ENCODE data around the gene RILPL2. TPM values are rescaled to one million over a fixed set of nuclear protein-coding genes. Genes with fewer than 3 reads are reported as not detected.

Gene RILPL2
- total RNA-seq, 1 experiment from 2014 or later = 1.1 TPM

GRCh38 chr12:123457980-123458779 lies 21.7 kb upstream of the RILPL2 start, which contains the start of gene SNRNP35:
TSS of gene SNRNP35 (plus strand) at chr12:123458139. CDS start at chr12:123465541, 7,402 bp downstream.
- CTCF ChIA-PET = interaction anchor here (0.6 kb wide), 1 partner anchor 508 kb away, joined by 3 read pairs; no protein-coding TSS in a partner anchor
- peak; percentile 90 for ATAC-seq
- POLR2A ChIA-PET = interaction anchor here (0.8 kb wide), 1 partner anchor 125 kb away, joined by 3 read pairs; no protein-coding TSS in a partner anchor
- TF ChIP-seq NFATC4 (CRISPR knock-in tag; IDR thresholded peaks at IDR 0.05) (no peak; the same call in 1 of the 2 replicates), GRHL2 (CRISPR knock-in tag; IDR thresholded peaks at IDR 0.05; ENCODE audit: insufficient replicate concordance, severe bottlenecking) (no peak), RORB (CRISPR knock-in tag; IDR thresholded peaks at IDR 0.05) (no peak), ZMAT4 (CRISPR knock-in tag; IDR thresholded peaks at IDR 0.05) (no peak), GABPB1 (CRISPR knock-in tag; IDR thresholded peaks at IDR 0.05) (no peak; the same call in 1 of the 2 replicates), TEAD4 (CRISPR knock-in tag; IDR thresholded peaks at IDR 0.05) (no peak), FOXK1 (CRISPR knock-in tag; IDR thresholded peaks at IDR 0.05) (no peak; the same call in 1 of the 2 replicates), ZNF121 (CRISPR knock-in tag; IDR thresholded peaks at IDR 0.05) (no peak), ETV6 (CRISPR knock-in tag; IDR thresholded peaks at IDR 0.05) (peak; percentile 69), NR1H2 (CRISPR knock-in tag; IDR thresholded peaks at IDR 0.05) (no peak), ZNF317 (CRISPR knock-in tag; IDR thresholded peaks at IDR 0.05; ENCODE audit: borderline replicate concordance, low read depth) (no peak), MAX (CRISPR knock-in tag; IDR thresholded peaks at IDR 0.05) (peak; percentile 81), FOXP4 (CRISPR knock-in tag; IDR thresholded peaks at IDR 0.05) (no peak), ZNF263 (CRISPR knock-in tag; IDR thresholded peaks at IDR 0.05; ENCODE audit: low read depth) (no peak), FOXP1 (CRISPR knock-in tag; IDR thresholded peaks at IDR 0.05; ENCODE audit: borderline replicate concordance) (peak; percentile 58; the same call in 1 of the 2 replicates), TP53 (CRISPR knock-in tag; IDR thresholded peaks at IDR 0.05) (0 out of 2 replicates have a peak, but pooled peaks have one; percentile 26)
- TF ChIP-seq, protein P1, sequence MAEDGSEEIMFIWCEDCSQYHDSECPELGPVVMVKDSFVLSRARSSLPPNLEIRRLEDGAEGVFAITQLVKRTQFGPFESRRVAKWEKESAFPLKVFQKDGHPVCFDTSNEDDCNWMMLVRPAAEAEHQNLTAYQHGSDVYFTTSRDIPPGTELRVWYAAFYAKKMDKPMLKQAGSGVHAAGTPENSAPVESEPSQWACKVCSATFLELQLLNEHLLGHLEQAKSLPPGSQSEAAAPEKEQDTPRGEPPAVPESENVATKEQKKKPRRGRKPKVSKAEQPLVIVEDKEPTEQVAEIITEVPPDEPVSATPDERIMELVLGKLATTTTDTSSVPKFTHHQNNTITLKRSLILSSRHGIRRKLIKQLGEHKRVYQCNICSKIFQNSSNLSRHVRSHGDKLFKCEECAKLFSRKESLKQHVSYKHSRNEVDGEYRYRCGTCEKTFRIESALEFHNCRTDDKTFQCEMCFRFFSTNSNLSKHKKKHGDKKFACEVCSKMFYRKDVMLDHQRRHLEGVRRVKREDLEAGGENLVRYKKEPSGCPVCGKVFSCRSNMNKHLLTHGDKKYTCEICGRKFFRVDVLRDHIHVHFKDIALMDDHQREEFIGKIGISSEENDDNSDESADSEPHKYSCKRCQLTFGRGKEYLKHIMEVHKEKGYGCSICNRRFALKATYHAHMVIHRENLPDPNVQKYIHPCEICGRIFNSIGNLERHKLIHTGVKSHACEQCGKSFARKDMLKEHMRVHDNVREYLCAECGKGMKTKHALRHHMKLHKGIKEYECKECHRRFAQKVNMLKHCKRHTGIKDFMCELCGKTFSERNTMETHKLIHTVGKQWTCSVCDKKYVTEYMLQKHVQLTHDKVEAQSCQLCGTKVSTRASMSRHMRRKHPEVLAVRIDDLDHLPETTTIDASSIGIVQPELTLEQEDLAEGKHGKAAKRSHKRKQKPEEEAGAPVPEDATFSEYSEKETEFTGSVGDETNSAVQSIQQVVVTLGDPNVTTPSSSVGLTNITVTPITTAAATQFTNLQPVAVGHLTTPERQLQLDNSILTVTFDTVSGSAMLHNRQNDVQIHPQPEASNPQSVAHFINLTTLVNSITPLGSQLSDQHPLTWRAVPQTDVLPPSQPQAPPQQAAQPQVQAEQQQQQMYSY (CRISPR knock-in tag; IDR thresholded peaks at IDR 0.05) = no peak
- TF ChIP-seq, protein P2, sequence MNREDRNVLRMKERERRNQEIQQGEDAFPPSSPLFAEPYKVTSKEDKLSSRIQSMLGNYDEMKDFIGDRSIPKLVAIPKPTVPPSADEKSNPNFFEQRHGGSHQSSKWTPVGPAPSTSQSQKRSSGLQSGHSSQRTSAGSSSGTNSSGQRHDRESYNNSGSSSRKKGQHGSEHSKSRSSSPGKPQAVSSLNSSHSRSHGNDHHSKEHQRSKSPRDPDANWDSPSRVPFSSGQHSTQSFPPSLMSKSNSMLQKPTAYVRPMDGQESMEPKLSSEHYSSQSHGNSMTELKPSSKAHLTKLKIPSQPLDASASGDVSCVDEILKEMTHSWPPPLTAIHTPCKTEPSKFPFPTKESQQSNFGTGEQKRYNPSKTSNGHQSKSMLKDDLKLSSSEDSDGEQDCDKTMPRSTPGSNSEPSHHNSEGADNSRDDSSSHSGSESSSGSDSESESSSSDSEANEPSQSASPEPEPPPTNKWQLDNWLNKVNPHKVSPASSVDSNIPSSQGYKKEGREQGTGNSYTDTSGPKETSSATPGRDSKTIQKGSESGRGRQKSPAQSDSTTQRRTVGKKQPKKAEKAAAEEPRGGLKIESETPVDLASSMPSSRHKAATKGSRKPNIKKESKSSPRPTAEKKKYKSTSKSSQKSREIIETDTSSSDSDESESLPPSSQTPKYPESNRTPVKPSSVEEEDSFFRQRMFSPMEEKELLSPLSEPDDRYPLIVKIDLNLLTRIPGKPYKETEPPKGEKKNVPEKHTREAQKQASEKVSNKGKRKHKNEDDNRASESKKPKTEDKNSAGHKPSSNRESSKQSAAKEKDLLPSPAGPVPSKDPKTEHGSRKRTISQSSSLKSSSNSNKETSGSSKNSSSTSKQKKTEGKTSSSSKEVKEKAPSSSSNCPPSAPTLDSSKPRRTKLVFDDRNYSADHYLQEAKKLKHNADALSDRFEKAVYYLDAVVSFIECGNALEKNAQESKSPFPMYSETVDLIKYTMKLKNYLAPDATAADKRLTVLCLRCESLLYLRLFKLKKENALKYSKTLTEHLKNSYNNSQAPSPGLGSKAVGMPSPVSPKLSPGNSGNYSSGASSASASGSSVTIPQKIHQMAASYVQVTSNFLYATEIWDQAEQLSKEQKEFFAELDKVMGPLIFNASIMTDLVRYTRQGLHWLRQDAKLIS (CRISPR knock-in tag; IDR thresholded peaks at IDR 0.05; ENCODE audit: borderline replicate concordance) = no peak
- TF ChIP-seq, protein P3, sequence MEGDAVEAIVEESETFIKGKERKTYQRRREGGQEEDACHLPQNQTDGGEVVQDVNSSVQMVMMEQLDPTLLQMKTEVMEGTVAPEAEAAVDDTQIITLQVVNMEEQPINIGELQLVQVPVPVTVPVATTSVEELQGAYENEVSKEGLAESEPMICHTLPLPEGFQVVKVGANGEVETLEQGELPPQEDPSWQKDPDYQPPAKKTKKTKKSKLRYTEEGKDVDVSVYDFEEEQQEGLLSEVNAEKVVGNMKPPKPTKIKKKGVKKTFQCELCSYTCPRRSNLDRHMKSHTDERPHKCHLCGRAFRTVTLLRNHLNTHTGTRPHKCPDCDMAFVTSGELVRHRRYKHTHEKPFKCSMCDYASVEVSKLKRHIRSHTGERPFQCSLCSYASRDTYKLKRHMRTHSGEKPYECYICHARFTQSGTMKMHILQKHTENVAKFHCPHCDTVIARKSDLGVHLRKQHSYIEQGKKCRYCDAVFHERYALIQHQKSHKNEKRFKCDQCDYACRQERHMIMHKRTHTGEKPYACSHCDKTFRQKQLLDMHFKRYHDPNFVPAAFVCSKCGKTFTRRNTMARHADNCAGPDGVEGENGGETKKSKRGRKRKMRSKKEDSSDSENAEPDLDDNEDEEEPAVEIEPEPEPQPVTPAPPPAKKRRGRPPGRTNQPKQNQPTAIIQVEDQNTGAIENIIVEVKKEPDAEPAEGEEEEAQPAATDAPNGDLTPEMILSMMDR (IDR thresholded peaks at IDR 0.05) = no peak
- TF ChIP-seq, protein P4, sequence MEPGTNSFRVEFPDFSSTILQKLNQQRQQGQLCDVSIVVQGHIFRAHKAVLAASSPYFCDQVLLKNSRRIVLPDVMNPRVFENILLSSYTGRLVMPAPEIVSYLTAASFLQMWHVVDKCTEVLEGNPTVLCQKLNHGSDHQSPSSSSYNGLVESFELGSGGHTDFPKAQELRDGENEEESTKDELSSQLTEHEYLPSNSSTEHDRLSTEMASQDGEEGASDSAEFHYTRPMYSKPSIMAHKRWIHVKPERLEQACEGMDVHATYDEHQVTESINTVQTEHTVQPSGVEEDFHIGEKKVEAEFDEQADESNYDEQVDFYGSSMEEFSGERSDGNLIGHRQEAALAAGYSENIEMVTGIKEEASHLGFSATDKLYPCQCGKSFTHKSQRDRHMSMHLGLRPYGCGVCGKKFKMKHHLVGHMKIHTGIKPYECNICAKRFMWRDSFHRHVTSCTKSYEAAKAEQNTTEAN (CRISPR knock-in tag; IDR thresholded peaks at IDR 0.05) = no peak

More at GRCh38 chr12:123457980-123458779, 21.7 kb upstream of the RILPL2 start, which contains the start of gene SNRNP35:
- no peaks in the 10 kb centered on the region for H3K36me3 Mint-ChIP-seq
- no peaks in the 10 kb centered on the region for H3K27me3 Mint-ChIP-seq (ENCODE audit: low read depth)
- DNase-seq (ENCODE audit: low spot score) = peak; percentile 75
- peak within 1 kb of the TSS; percentile 99 for H3K27ac Mint-ChIP-seq
- peak within 1 kb of the TSS; percentile 95 for H3K4me3 Mint-ChIP-seq
- no peaks in the 10 kb centered on the region for H3K9me3 Mint-ChIP-seq
- H3K4me1 Mint-ChIP-seq = 0 out of 2 replicates have a peak, but pooled peaks cover 2% of the 10 kb centered on the region
